K562 (cell line): ENCODE results near the gene TIA1. TPM values are rescaled to one million over a fixed set of nuclear protein-coding genes. Genes with fewer than 3 reads are reported as not detected.

Source experiments
- ATF6 ChIP-seq: sonication (generic); formaldehyde crosslinking; IDR thresholded peaks from 2 replicates; pipeline ENCODE4 v1.4.0; 2020; ENCODE audit warnings: mild to moderate bottlenecking, missing genetic modification reagents
- E2F8 ChIP-seq: fragments of 450-650 bp; IDR thresholded peaks from 2 replicates; pipeline ENCODE4 v1.7.1; 2018; ENCODE audit warnings: mild to moderate bottlenecking, low read depth; ENCODE audit not compliant: partially characterized antibody
- EWSR1 ChIP-seq: fragments of 450-650 bp; IDR thresholded peaks from 2 replicates; pipeline ENCODE4 v1.6.1; 2018; ENCODE audit warnings: borderline replicate concordance, mild to moderate bottlenecking, low read depth, moderate library complexity; ENCODE audit not compliant: partially characterized antibody
- IRF1 ChIP-seq: sonication (generic); formaldehyde crosslinking; IDR thresholded peaks from 2 replicates; pipeline ENCODE4 v1.8.0; 2022; ENCODE audit warnings: missing genetic modification reagents, mild to moderate bottlenecking, borderline replicate concordance
- NFIC ChIP-seq: fragments of 450-650 bp; IDR thresholded peaks from 2 replicates; pipeline ENCODE4 v1.6.1; 2017; ENCODE audit warnings: mild to moderate bottlenecking, inconsistent platforms
- STAT5A ChIP-seq: IDR thresholded peaks from 2 replicates; pipeline ENCODE4 v1.6.1; 2012; ENCODE audit warnings: low read length, inconsistent platforms, borderline replicate concordance
- ZBED1 ChIP-seq: IDR thresholded peaks from 2 replicates; pipeline ENCODE4 v1.6.1; 2014
- ZNF239 ChIP-seq: fragments of 250-450 bp; sonication (Bioruptor Pico); IDR thresholded peaks from 2 replicates; pipeline ENCODE4 v1.4.0; 2020; ENCODE audit warnings: mild to moderate bottlenecking
- polyA plus RNA-seq, 8 experiments: library from polyadenylated mRNA; depleted of rRNA in 4 of 8; stranded (reverse) in 5 of 8; unstranded in 3 of 8; fragments of >200 nt; fragmentation: Nextera tagmentation in 2 of 8; fragmentation: Illumina TruSeq in 1 of 8; extraction: Ambion mirVana in 2 of 8; extraction: Trizol in 1 of 8; gene quantifications; 2 replicates each; pipeline versions ENCODE4 v1.2.1 to v1.2.3, GENCODE V29; 2011 to 2014; ENCODE audit warnings: inconsistent platforms in 1 of 8, missing spikeins in 1 of 8
- total RNA-seq, 7 experiments: library from RNA; depleted of rRNA in 6 of 7; stranded (reverse); fragments of >200 nt in 6 of 7; fragmentation: Illumina TruSeq in 2 of 7; extraction: Trizol in 2 of 7; gene quantifications; 2 replicates each; pipeline versions ENCODE4 v1.2.1 to v1.2.3, GENCODE V29; 2011 to 2021; ENCODE audit warnings: low replicate concordance in 1 of 7

The TIA1 gene
- total and polyA plus RNA-seq, 9 of the 15 experiments (the other 6 are each of a cell fraction or from before 2014, with no cell fraction given): 25.3 to 129 (median 79.6) TPM

GRCh38 chr2:70247364-70248180 is 856 bp downstream of the TIA1 start (continued):
- TF ChIP-seq E2F8 (no peak), ZNF239 (CRISPR knock-in tag) (no peak), EWSR1 (no peak), IRF1 (CRISPR knock-in tag) (no peak), ATF6 (CRISPR knock-in tag) (0 out of 2 replicates have a peak, but pooled peaks have one; percentile 8), ZBED1 (no peak), NFIC (peak; percentile 87), STAT5A (no peak)
- TF ChIP-seq, all 486 proteins: peak for 25
